K562 (cell line): ENCODE measurements around the gene HLA-DRB1. TPM values are rescaled to one million over a fixed set of nuclear protein-coding genes. Genes with fewer than 3 reads are reported as not detected.

ENCODE experiments used
- ATAC-seq: fragments of 200-7000 bp; cut with Tn5 transposase; 3 replicates; pipeline ENCODE4 v1.9.1; 2020; ENCODE audit warnings: moderate library complexity
- BruUV-seq: library from RNA; stranded (reverse); fragments of 400-500 nt; replicated peaks from 2 replicates; lab custom pipeline; 2021; lab: Mats Ljungman, UMichigan
- CTCF ChIA-PET: fragments of 300-600 bp; formaldehyde crosslinking; extraction: SDS; loops from one replicate; lab custom pipeline; 2021; ENCODE audit warnings: low intra/inter-chr PET ratio; lab: Yijun Ruan, JAX
- POLR2A ChIA-PET: fragments of 300-600, 350-650 bp; sonication (Branson Sonifier 250); formaldehyde crosslinking; extraction: SDS; loops from one replicate; lab custom pipeline; 2021; ENCODE audit warnings: antibody characterized with exemption, inconsistent platforms; lab: Yijun Ruan, JAX
- DNase-seq, 4 experiments: peaks; one replicate each; pipeline versions ENCODE4 v3.0.0 to v3.0.0-alpha.2; 2011 to 2018; ENCODE audit warnings: low spot score in 3 of 4, mixed read lengths in 3 of 4; ENCODE audit errors: extremely low read depth in 1 of 4
- FAIRE-seq: peaks from 2 replicates; lab custom pipeline; 2011; peaks lifted over from hg19 to GRCh38; lab: Jason Lieb, UNC
- H2AFZ ChIP-seq: 2 replicates; pipeline ENCODE4 v1.6.0; 2011; ENCODE audit warnings: low read depth, low read length, control low read depth, inconsistent platforms
- H3K27ac ChIP-seq: fragments of 200-600 bp; 3 replicates; pipeline ENCODE4 v1.8.0; 2011; ENCODE audit warnings: low read depth, mild to moderate bottlenecking, control low read depth, inconsistent platforms, low read length, moderate library complexity, mixed read lengths; ENCODE audit errors: extremely low read depth
- H3K27me3 ChIP-seq, 2 experiments: fragments of 300-600 bp in 1 of 2; 2 replicates in 1 of 2; 3 replicates in 1 of 2; pipeline versions ENCODE4 v1.6.0 to v1.8.0; 2011; ENCODE audit warnings: inconsistent platforms in 2 of 2, low read length in 2 of 2, mild to moderate bottlenecking in 1 of 2, mixed read lengths in 1 of 2, moderate library complexity in 1 of 2; ENCODE audit not compliant: control insufficient read depth in 2 of 2, insufficient read depth in 2 of 2
- H3K36me3 ChIP-seq: fragments of 300-600 bp; 3 replicates; pipeline ENCODE4 v1.8.0; 2011; ENCODE audit warnings: mild to moderate bottlenecking, low read length, inconsistent platforms; ENCODE audit not compliant: control insufficient read depth, insufficient read depth
- H3K4me1 ChIP-seq, 2 experiments: fragments of 200-600 bp in 1 of 2; replicated peaks in 1 of 2; 2 replicates in 1 of 2; 3 replicates in 1 of 2; pipeline versions ENCODE4 v1.5.1 to v1.8.0; 2011; ENCODE audit warnings: inconsistent platforms in 2 of 2, low read length in 2 of 2, mild to moderate bottlenecking in 1 of 2, mixed read lengths in 1 of 2, moderate library complexity in 1 of 2; ENCODE audit not compliant: control insufficient read depth in 2 of 2, insufficient read depth in 2 of 2
- H3K4me2 ChIP-seq: 2 replicates; pipeline ENCODE4 v1.6.1; 2011; ENCODE audit warnings: low read length, control low read depth, inconsistent platforms, mixed read lengths; ENCODE audit not compliant: insufficient read depth
- H3K4me3 ChIP-seq: fragments of 200-600 bp; sonication (generic), shearing (Covaris generic); 2 replicates; pipeline ENCODE4 v1.5.1; 2016; ENCODE audit warnings: control low read depth, inconsistent platforms
- H3K79me2 ChIP-seq: fragments of 200-600 bp; 3 replicates; pipeline ENCODE4 v1.8.0; 2011; ENCODE audit warnings: low read length, inconsistent platforms; ENCODE audit not compliant: control insufficient read depth, insufficient read depth
- H3K9ac ChIP-seq, 2 experiments: 2 replicates each; pipeline versions ENCODE4 v1.6.0 to v1.6.1; 2011; ENCODE audit warnings: low read depth in 2 of 2, low read length in 2 of 2, control low read depth in 1 of 2, inconsistent platforms in 1 of 2, mild to moderate bottlenecking in 1 of 2, mixed read lengths in 1 of 2; ENCODE audit not compliant: insufficient read depth in 1 of 2
- H3K9me1 ChIP-seq: one replicate; pipeline ENCODE4 v1.6.0; 2011; ENCODE audit warnings: inconsistent platforms, mild to moderate bottlenecking, low read length, moderate library complexity; ENCODE audit not compliant: control insufficient read depth, insufficient read depth
- H3K9me3 ChIP-seq: replicated peaks from 2 replicates; pipeline ENCODE4 v1.5.1; 2011; ENCODE audit warnings: low read depth, low read length, inconsistent platforms; ENCODE audit not compliant: control insufficient read depth, insufficient read depth
- H4K20me1 ChIP-seq: replicated peaks from 2 replicates; pipeline ENCODE4 v1.6.1; 2011; ENCODE audit warnings: low read length, inconsistent platforms, mixed read lengths; ENCODE audit not compliant: control insufficient read depth, insufficient read depth
- MAFF ChIP-seq: IDR thresholded peaks from 2 replicates; pipeline ENCODE4 v1.6.1; 2012; ENCODE audit warnings: low read length, improper control_type of control experiment
- MBD2 ChIP-seq: sonication (generic); IDR thresholded peaks from 2 replicates; pipeline ENCODE4 v1.6.1; 2016; ENCODE audit warnings: low read depth, borderline replicate concordance
- STAT5B ChIP-seq: fragments of 250-450 bp; sonication (Bioruptor Pico); IDR thresholded peaks from 2 replicates; pipeline ENCODE4 v1.8.0; 2021; ENCODE audit warnings: mild to moderate bottlenecking, inconsistent platforms
- TAF15 ChIP-seq: fragments of 200-400 bp; formaldehyde crosslinking; IDR thresholded peaks from 2 replicates; pipeline ENCODE4 v1.6.1; 2017; ENCODE audit warnings: mild to moderate bottlenecking, low read depth, low read length, moderate library complexity
- ZNF212 ChIP-seq: fragments of 450-650 bp; formaldehyde crosslinking; IDR thresholded peaks from 2 replicates; pipeline ENCODE4 v1.4.0; 2020; ENCODE audit warnings: mild to moderate bottlenecking
- ZNF518B ChIP-seq: fragments of 250-450 bp; sonication (Bioruptor Pico); IDR thresholded peaks from 2 replicates; pipeline ENCODE4 v1.5.0; 2021; ENCODE audit warnings: mild to moderate bottlenecking, moderate library complexity
- WGBS: fragments of 100-300 bp; shearing (Covaris generic); methylation state at CpG from one replicate; pipeline ENCODE4 v1.1.6; 2016; ENCODE audit warnings: low coverage, mixed read lengths; ENCODE audit not compliant: insufficient coverage; ENCODE audit errors: missing lambda C conversion rate; 5-methylcytosine and 5-hydroxymethylcytosine counted together
- in situ Hi-C: fragments of 300-500 bp; cut with MboI; formaldehyde crosslinking; loops from 4 replicates; pipeline ENCODE4 v1.15.0; 2018; ENCODE audit warnings: inconsistent platforms, mixed read lengths
- intact Hi-C: fragments of 100-400 bp; cut with micrococcal nuclease; formaldehyde crosslinking; loops from 2 replicates; pipeline ENCODE4 v1.14.2; 2022
- polyA plus RNA-seq, 8 experiments: library from polyadenylated mRNA; depleted of rRNA in 4 of 8; stranded (reverse) in 5 of 8; unstranded in 3 of 8; fragments of >200 nt; fragmentation: Nextera tagmentation in 2 of 8; fragmentation: Illumina TruSeq in 1 of 8; extraction: Ambion mirVana in 2 of 8; extraction: Trizol in 1 of 8; gene quantifications; 2 replicates each; pipeline versions ENCODE4 v1.2.1 to v1.2.3, GENCODE V29; 2011 to 2014; ENCODE audit warnings: inconsistent platforms in 1 of 8, missing spikeins in 1 of 8
- total RNA-seq, 7 experiments: library from RNA; depleted of rRNA in 6 of 7; stranded (reverse); fragments of >200 nt in 6 of 7; fragmentation: Illumina TruSeq in 2 of 7; extraction: Trizol in 2 of 7; gene quantifications; 2 replicates each; pipeline versions ENCODE4 v1.2.1 to v1.2.3, GENCODE V29; 2011 to 2021; ENCODE audit warnings: low replicate concordance in 1 of 7

HLA-DRB1 gene
- total and polyA plus RNA-seq, 9 of the 15 experiments (the other 6 are each of a cell fraction or from before 2014, with no cell fraction given): 0.06 to 0.78 (median 0.06) TPM; not detected in 6

GRCh38 chr6:32614366-32615081 is 24.9 kb upstream of the HLA-DRB1 start:
- no peaks in the 10 kb centered on the region for H3K36me3 ChIP-seq
- H4K20me1 ChIP-seq: no peaks in the 10 kb centered on the region
- H3K79me2 ChIP-seq: no peaks in the 10 kb centered on the region
- no peaks in the 10 kb centered on the region for H3K27me3 ChIP-seq
- ChIA-PET CTCF (interaction anchor here (0.7 kb wide), 1 partner anchor 159 kb away, joined by 3 read pairs; no protein-coding TSS in a partner anchor), POLR2A (no interaction called here)
- no peaks in the 10 kb centered on the region for H3K9me1 ChIP-seq
- no peak overlapping the region for H3K27ac ChIP-seq
- TF ChIP-seq STAT5B (CRISPR knock-in tag) (no peak), MAFF (no peak), TAF15 (no peak), ZNF212 (CRISPR knock-in tag) (no peak), MBD2 (no peak), ZNF518B (CRISPR knock-in tag) (no peak)
- H3K4me3 ChIP-seq: no peak overlapping the region
- H3K4me1 ChIP-seq: peaks cover 0 to 3% of the 10 kb centered on the region in 2 experiments; a peak in 1 of 5 replicates
- H3K9me3 ChIP-seq: no peaks in the 10 kb centered on the region; the same call in 1 of the 2 replicates
- no TSS peak for BruUV-seq
- H3K9ac ChIP-seq: no peak overlapping the region
- WGBS: 0% methylated on average over 1 of the region's 1 CpG
- intact Hi-C loops (no loop called here), in situ Hi-C loops (no loop called here)
- ATAC-seq: no peak
- no peak overlapping the region for H2AFZ ChIP-seq
- no peak overlapping the region for H3K4me2 ChIP-seq
- DNase-seq: no peak
- FAIRE-seq: no peak
